GM12892 (cell line): ENCODE results near the gene HPS6.

Experiments
- POLR2A ChIP-seq: IDR thresholded peaks from 2 replicates; pipeline ENCODE4 v1.6.1; 2011; ENCODE audit warnings: low read depth, low read length, control low read depth
- POLR2AphosphoS5 ChIP-seq: IDR thresholded peaks from 2 replicates; pipeline ENCODE4 v1.6.1; 2011; ENCODE audit warnings: low read depth, low read length, control low read depth
- TAF1 ChIP-seq: IDR thresholded peaks from 2 replicates; pipeline ENCODE4 v1.6.1; 2011; ENCODE audit warnings: low read depth, mild to moderate bottlenecking, control low read depth, low read length, borderline replicate concordance

DNA sequence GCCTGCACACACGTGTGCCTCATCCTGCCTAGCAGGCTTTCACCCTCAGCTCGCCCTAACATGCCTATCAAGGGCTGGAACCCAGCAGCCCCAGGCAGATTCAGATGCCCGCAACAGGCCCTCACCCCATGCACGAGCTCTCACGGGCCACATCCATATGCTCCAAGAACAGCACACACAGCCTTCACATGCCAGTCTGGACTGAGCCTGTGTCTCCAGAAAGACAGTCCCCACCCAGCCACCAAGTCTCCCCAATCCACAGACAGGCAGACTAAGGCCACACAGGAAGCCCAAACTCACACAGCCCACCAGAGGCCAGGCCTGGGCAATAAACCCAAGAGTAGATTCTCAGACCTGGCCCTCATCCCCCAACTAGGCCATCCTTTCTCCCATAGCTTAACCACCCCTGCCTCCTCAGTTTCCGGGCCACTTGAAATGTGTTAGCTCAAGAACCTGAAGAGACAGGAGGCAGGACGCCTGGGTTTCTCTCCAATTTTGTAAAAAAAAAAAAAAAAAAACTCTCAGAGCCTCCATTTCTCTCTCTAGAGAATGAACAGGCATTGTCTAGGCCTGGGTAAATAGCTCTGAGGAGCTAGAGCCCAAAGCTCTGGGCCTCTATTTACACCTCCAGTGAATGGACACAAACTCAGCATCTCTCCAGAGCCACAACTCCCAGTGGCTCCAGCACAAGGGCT lies 48.3 kb downstream of the HPS6 start:
- no peak for TF ChIP-seq TAF1
- no peak for TF ChIP-seq POLR2A
- no peak for TF ChIP-seq POLR2AphosphoS5
